Ovary (tissue), 3 donors: ENCODE measurements around the gene AFF1.

Experiments
- EP300 ChIP-seq: sonication (generic); formaldehyde crosslinking; IDR thresholded peaks from one replicate; pipeline ENCODE4 v1.6.1; 2017; ENCODE audit warnings: antibody characterized with exemption
- POLR2A ChIP-seq: fragments of 450-650 bp; IDR thresholded peaks from one replicate; pipeline ENCODE4 v1.6.1; 2017; ENCODE audit warnings: antibody characterized with exemption, mild to moderate bottlenecking, moderate library complexity
- TF ChIP-seq, protein P1 (sequence below), 3 donors: fragments of 450-650 bp in 2 of 3; fragments of 200-600 bp in 1 of 3; IDR thresholded peaks; one replicate each; pipeline versions ENCODE4 v1.5.1 to v1.8.0; 2016 to 2022; ENCODE audit warnings: antibody characterized with exemption in 3 of 3, mild to moderate bottlenecking in 1 of 3
- donor health status: DM: no; HTN: no; CAD: no.

DNA sequence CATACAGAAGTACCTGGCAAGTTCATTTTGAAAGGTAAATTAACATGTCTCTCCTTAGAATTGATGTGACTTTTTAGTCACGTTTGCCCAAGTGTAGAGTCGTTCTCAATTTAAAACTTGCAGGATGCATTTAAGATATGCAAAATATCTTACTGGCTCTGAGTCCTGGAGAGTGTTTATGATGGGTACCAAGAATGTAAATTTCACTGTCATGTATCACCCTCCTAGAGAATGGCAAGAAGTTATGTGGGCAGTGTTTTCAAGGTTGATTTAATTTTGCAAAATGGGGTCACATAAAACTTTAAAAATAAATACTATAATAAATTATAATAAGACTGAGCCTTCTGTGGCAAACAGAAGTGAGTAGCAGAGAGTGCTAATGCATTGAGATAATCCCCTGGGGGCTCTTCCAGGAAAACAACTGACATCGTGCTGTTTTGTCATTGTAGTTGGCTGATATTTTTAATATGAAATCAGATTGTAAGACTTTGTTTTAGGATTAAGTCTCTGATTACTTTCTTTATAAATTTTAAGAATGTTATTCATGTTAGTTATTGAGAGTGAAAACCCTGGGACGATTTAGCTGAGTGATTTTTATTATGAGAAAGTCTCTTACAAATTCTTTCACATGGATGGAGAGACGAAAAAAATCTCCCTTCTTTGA, 103.0 kb downstream of the AFF1 start:
- TF ChIP-seq, protein P1, sequence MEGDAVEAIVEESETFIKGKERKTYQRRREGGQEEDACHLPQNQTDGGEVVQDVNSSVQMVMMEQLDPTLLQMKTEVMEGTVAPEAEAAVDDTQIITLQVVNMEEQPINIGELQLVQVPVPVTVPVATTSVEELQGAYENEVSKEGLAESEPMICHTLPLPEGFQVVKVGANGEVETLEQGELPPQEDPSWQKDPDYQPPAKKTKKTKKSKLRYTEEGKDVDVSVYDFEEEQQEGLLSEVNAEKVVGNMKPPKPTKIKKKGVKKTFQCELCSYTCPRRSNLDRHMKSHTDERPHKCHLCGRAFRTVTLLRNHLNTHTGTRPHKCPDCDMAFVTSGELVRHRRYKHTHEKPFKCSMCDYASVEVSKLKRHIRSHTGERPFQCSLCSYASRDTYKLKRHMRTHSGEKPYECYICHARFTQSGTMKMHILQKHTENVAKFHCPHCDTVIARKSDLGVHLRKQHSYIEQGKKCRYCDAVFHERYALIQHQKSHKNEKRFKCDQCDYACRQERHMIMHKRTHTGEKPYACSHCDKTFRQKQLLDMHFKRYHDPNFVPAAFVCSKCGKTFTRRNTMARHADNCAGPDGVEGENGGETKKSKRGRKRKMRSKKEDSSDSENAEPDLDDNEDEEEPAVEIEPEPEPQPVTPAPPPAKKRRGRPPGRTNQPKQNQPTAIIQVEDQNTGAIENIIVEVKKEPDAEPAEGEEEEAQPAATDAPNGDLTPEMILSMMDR (IDR thresholded peaks at IDR 0.05): no peak
- TF ChIP-seq POLR2A (no peak), EP300 (no peak)
